Stimulated activated CD4-positive, alpha-beta T cell treated with anti-CD3 and anti-CD28 coated beads, Interleukin-4, amount 100 ng/mL, for 24 hours (primary cell): ENCODE measurements around the gene MRPL52.
"Not testable (repeated sequence)": the region's sequence is repeated elsewhere in the genome, so short reads cannot be mapped to it uniquely, and the experiment has no call there.

Source experiments
- DNase-seq: peaks from one replicate; pipeline ENCODE4 v3.0.0-alpha.2; 2020

MRPL52 gene

GRCh38 chr14:22841311-22841710 lies 11.6 kb downstream of the MRPL52 start:
- no peak for DNase-seq

GRCh38 chr14:22841769-22842168 lies 12.1 kb downstream of the MRPL52 start:
- DNase-seq = no peak

GRCh38 chr14:22842211-22843122 lies 12.8 kb downstream of the MRPL52 start:
- DNase-seq = no peak

GRCh38 chr14:22843123-22843925 lies 13.6 kb downstream of the MRPL52 start:
- DNase-seq = no peak

GRCh38 chr14:22844221-22845102 lies 14.8 kb downstream of the MRPL52 start:
- DNase-seq = no peak

GRCh38 chr14:22845103-22845394 lies 15.4 kb downstream of the MRPL52 start:
- DNase-seq = no peak

- no peak for DNase-seq
These were observed 16.3 kb downstream of the MRPL52 start for GRCh38 chr14:22845821-22846625.

- DNase-seq = no peak
These were observed 17.2 kb downstream of the MRPL52 start for GRCh38 chr14:22846811-22847307.

- no peak for DNase-seq
These were observed 18.1 kb downstream of the MRPL52 start for GRCh38 chr14:22847661-22848341.

- DNase-seq = no peak
These were observed 18.9 kb downstream of the MRPL52 start for GRCh38 chr14:22848351-22849164.

GRCh38 chr14:22849212-22849819 lies 19.6 kb downstream of the MRPL52 start:
- no peak for DNase-seq

GRCh38 chr14:22850944-22851764 lies 21.5 kb downstream of the MRPL52 start:
- DNase-seq = no peak

GRCh38 chr14:22852178-22852577 lies 22.5 kb downstream of the MRPL52 start:
- not testable (repeated sequence) for DNase-seq

GRCh38 chr14:22852599-22852939 lies 22.9 kb downstream of the MRPL52 start:
- DNase-seq = no peak

GRCh38 chr14:22852940-22853767 lies 23.5 kb downstream of the MRPL52 start:
- DNase-seq = peak; percentile 93

GRCh38 chr14:22854296-22854695 lies 24.6 kb downstream of the MRPL52 start:
- not testable (repeated sequence) for DNase-seq

GRCh38 chr14:22854963-22855724 lies 25.5 kb downstream of the MRPL52 start:
- DNase-seq = no peak
